ENCODE results near the gene KNSTRN. TPM values are rescaled to one million over a fixed set of nuclear protein-coding genes. Genes with fewer than 3 reads are reported as not detected.

KNSTRN gene
- polyA plus RNA-seq, 1 donor (not counting 4 experiments of a cell fraction or from before 2014, with no cell fraction given) = 42.4 TPM

GRCh38 chr15:40346579-40347558 lies 35.7 kb upstream of the KNSTRN start:
- H3K36me3 ChIP-seq (ENCODE audit: control insufficient read depth in 2 of 2, extremely low read depth in 1 of 2, insufficient read depth in 2 of 2, low read length in 2 of 2) = no peaks in the 10 kb centered on the region
- H3K4me3 ChIP-seq (ENCODE audit: control insufficient read depth in 2 of 3, extremely low read depth in 1 of 3, insufficient read depth in 2 of 3, low read depth in 1 of 3, low read length in 3 of 3) = no peak overlapping the region
- no peak overlapping the region for H3K4me2 ChIP-seq (ENCODE audit: control insufficient read depth, extremely low read depth, insufficient read depth, low read depth, low read length)
- no peaks in the 10 kb centered on the region for H3K9me3 ChIP-seq (ENCODE audit: control insufficient read depth, low read depth, low read length)
- H3K9ac ChIP-seq (ENCODE audit: control insufficient read depth, extremely low read depth, insufficient read depth, low read length) = no peak overlapping the region
- no peaks in the 10 kb centered on the region for H3K27me3 ChIP-seq (ENCODE audit: control insufficient read depth, extremely low read depth, insufficient read depth, low read length)
- DNase-seq (ENCODE audit: low read depth, low spot score) (no peak), FAIRE-seq (no peak)
- peaks cover 28% of the 10 kb centered on the region for H3K4me1 ChIP-seq (ENCODE audit: control insufficient read depth, extremely low read depth, insufficient read depth, low read length)
- H2AFZ ChIP-seq (ENCODE audit: control insufficient read depth, low read length) = no peak overlapping the region
- dilution Hi-C loops (cut with MboI; ENCODE audit: extremely low pct_ligation_motif_present, low sequenced_read_pairs) = no loop called here
- H4K20me1 ChIP-seq (ENCODE audit: control insufficient read depth, extremely low read depth, insufficient read depth, low read length) = no peaks in the 10 kb centered on the region
- H3K9me1 ChIP-seq (ENCODE audit: control insufficient read depth, extremely low read depth, insufficient read depth, low read length) = no peaks in the 10 kb centered on the region
- TF ChIP-seq EZH2 (IDR thresholded peaks at IDR 0.05; ENCODE audit: low read length) (no peak), CTCF (optimal IDR thresholded peaks at IDR 0.05 in 1 of 3, IDR thresholded peaks at IDR 0.05 in 1 of 3, conservative IDR thresholded peaks at IDR 0.05 in 1 of 3; ENCODE audit: extremely low read depth in 1 of 3, insufficient read depth in 2 of 3, low read length in 3 of 3) (no peak)
- no peak overlapping the region for H3K27ac ChIP-seq (ENCODE audit: control insufficient read depth, insufficient read depth, low read length)
- no peaks in the 10 kb centered on the region for H3K79me2 ChIP-seq (ENCODE audit: control insufficient read depth, insufficient read depth, low read length)

- Histone ChIP-seq H3K79me2 (ENCODE audit: control insufficient read depth, insufficient read depth, low read length) (no peaks in the 10 kb centered on the region), H3K9me3 (ENCODE audit: control insufficient read depth, low read depth, low read length) (no peaks in the 10 kb centered on the region), H4K20me1 (ENCODE audit: control insufficient read depth, extremely low read depth, insufficient read depth, low read length) (no peaks in the 10 kb centered on the region), H3K4me1 (ENCODE audit: control insufficient read depth, extremely low read depth, insufficient read depth, low read length) (peaks cover 20% of the 10 kb centered on the region), H3K4me3 (ENCODE audit: control insufficient read depth in 2 of 3, extremely low read depth in 1 of 3, insufficient read depth in 2 of 3, low read depth in 1 of 3, low read length in 3 of 3) (no peak overlapping the region), H3K4me2 (ENCODE audit: control insufficient read depth, extremely low read depth, insufficient read depth, low read depth, low read length) (no peak overlapping the region), H3K27me3 (ENCODE audit: control insufficient read depth, extremely low read depth, insufficient read depth, low read length) (no peaks in the 10 kb centered on the region), H3K36me3 (ENCODE audit: control insufficient read depth in 2 of 2, extremely low read depth in 1 of 2, insufficient read depth in 2 of 2, low read length in 2 of 2) (no peaks in the 10 kb centered on the region), H3K9me1 (ENCODE audit: control insufficient read depth, extremely low read depth, insufficient read depth, low read length) (no peaks in the 10 kb centered on the region), H2AFZ (ENCODE audit: control insufficient read depth, low read length) (no peak overlapping the region), H3K27ac (ENCODE audit: control insufficient read depth, insufficient read depth, low read length) (no peak overlapping the region), H3K9ac (ENCODE audit: control insufficient read depth, extremely low read depth, insufficient read depth, low read length) (no peak overlapping the region)
- FAIRE-seq (no peak), DNase-seq (ENCODE audit: low read depth, low spot score) (no peak)
- dilution Hi-C loops (cut with MboI; ENCODE audit: extremely low pct_ligation_motif_present, low sequenced_read_pairs) = no loop called here
- no peak for TF ChIP-seq EZH2 (IDR thresholded peaks at IDR 0.05; ENCODE audit: low read length)
- TF ChIP-seq CTCF (optimal IDR thresholded peaks at IDR 0.05 in 1 of 3, IDR thresholded peaks at IDR 0.05 in 1 of 3, conservative IDR thresholded peaks at IDR 0.05 in 1 of 3; ENCODE audit: extremely low read depth in 1 of 3, insufficient read depth in 2 of 3, low read length in 3 of 3) = no peak
Observed at GRCh38 chr15:40347559-40348473, 34.7 kb upstream of the KNSTRN start.

Data from keratinocyte (primary cell).